NCI-H2107 treated with DMSO at 0.1 percent for 48 hours (cell line): Measurements from ENCODE around the gene NT5C.
"Not testable (repeated sequence)": the region's sequence is repeated elsewhere in the genome, so short reads cannot be mapped to it uniquely, and the experiment has no call there.

ENCODE experiments used
- DNase-seq: peaks from one replicate; lab custom pipeline; 2025; ENCODE audit not compliant: unreplicated experiment; lab: John Stamatoyannopoulos, UW

Gene NT5C

GRCh38 chr17:75131278-75132017, at the start of gene NT5C:
TSS of gene NT5C (minus strand) at chr17:75131742. CDS start at chr17:75131707, 35 bp downstream.
- DNase-seq: no peak

- DNase-seq: no peak
These were observed 49.6 kb upstream of the NT5C start for GRCh38 chr17:75181110-75181509.

GRCh38 chr17:75178453-75178852, 46.9 kb upstream of the NT5C start:
- DNase-seq: no peak

- no peak for DNase-seq
These were observed 45.1 kb upstream of the NT5C start for GRCh38 chr17:75176625-75177024.

GRCh38 chr17:75174996-75175395, 43.5 kb upstream of the NT5C start:
- no peak for DNase-seq

- DNase-seq: no peak
These were observed 42.0 kb upstream of the NT5C start for GRCh38 chr17:75173526-75173925.

- DNase-seq: no peak
These were observed 37.5 kb upstream of the NT5C start for GRCh38 chr17:75168998-75169397.

GRCh38 chr17:75164606-75165005, 33.1 kb upstream of the NT5C start:
- not testable (repeated sequence) for DNase-seq

- no peak for DNase-seq
These were observed 31.5 kb upstream of the NT5C start for GRCh38 chr17:75163074-75163473.

- DNase-seq: no peak
These were observed 28.7 kb upstream of the NT5C start for GRCh38 chr17:75160211-75160610.

- DNase-seq: no peak
These were observed 27.9 kb upstream of the NT5C start for GRCh38 chr17:75159196-75160031.

- not testable (repeated sequence) for DNase-seq
These were observed 26.9 kb upstream of the NT5C start for GRCh38 chr17:75158480-75158879.

- DNase-seq: no peak
These were observed 23.7 kb upstream of the NT5C start for GRCh38 chr17:75155191-75155601.

GRCh38 chr17:75154195-75155106, 22.9 kb upstream of the NT5C start, which contains the start of gene JPT1:
TSS of gene JPT1 (minus strand) at chr17:75154512. CDS start at chr17:75154397, 115 bp downstream.
- DNase-seq: peak; percentile 97

GRCh38 chr17:75153780-75154194, 22.2 kb upstream of the NT5C start:
- no peak for DNase-seq

GRCh38 chr17:75152922-75153779, 21.6 kb upstream of the NT5C start:
- DNase-seq: peak; percentile 42

- DNase-seq: no peak
These were observed 21.0 kb upstream of the NT5C start for GRCh38 chr17:75152523-75152921.

GRCh38 chr17:75151930-75152329, 20.4 kb upstream of the NT5C start:
- DNase-seq: peak; percentile 49

GRCh38 chr17:75147878-75148546, 16.5 kb upstream of the NT5C start:
- no peak for DNase-seq

- DNase-seq: no peak
These were observed 15.1 kb upstream of the NT5C start for GRCh38 chr17:75146592-75146991.
